Islet precursor cell (in vitro differentiated cells): ENCODE data around the gene ZIC2.

Experiments used
- DNase-seq: peaks from one replicate; pipeline ENCODE4 v3.0.0-alpha.2; 2018

ZIC2 gene

GRCh38 chr13:99960663-99961311, 20.8 kb upstream of the ZIC2 start:
- DNase-seq = no peak

GRCh38 chr13:99961636-99962035, 19.9 kb upstream of the ZIC2 start:
- DNase-seq = no peak

- DNase-seq = no peak
Measured at GRCh38 chr13:99962242-99962641, 19.3 kb upstream of the ZIC2 start.

- no peak for DNase-seq
Measured at GRCh38 chr13:99963816-99964339, 17.7 kb upstream of the ZIC2 start.

GRCh38 chr13:99965329-99966000, 16.1 kb upstream of the ZIC2 start:
- no peak for DNase-seq

- no peak for DNase-seq
Measured at GRCh38 chr13:99966064-99966805, 15.3 kb upstream of the ZIC2 start.

- DNase-seq = no peak
Measured at GRCh38 chr13:99967498-99967868, 14.1 kb upstream of the ZIC2 start.

- no peak for DNase-seq
Measured at GRCh38 chr13:99967869-99968520, 13.6 kb upstream of the ZIC2 start.

GRCh38 chr13:99968521-99969452, 12.8 kb upstream of the ZIC2 start:
- DNase-seq = no peak

- peak; percentile 59 for DNase-seq
Measured at GRCh38 chr13:99969453-99969918, 12.1 kb upstream of the ZIC2 start.

GRCh38 chr13:99969919-99970650, 11.5 kb upstream of the ZIC2 start:
- DNase-seq = peak; percentile 84

- DNase-seq = peak; percentile 61
Measured at GRCh38 chr13:99970651-99971575, 10.7 kb upstream of the ZIC2 start.

GRCh38 chr13:99971576-99972189, 9.9 kb upstream of the ZIC2 start, which contains the start of gene ZIC5:
Gene ZIC5, minus strand, starts transcription at chr13:99971767. Its CDS starts 164 bp downstream, at chr13:99971603.
- peak; percentile 58 for DNase-seq

GRCh38 chr13:99972190-99972731, 9.3 kb upstream of the ZIC2 start:
- DNase-seq = peak; percentile 52

- no peak for DNase-seq
Measured at GRCh38 chr13:99973163-99973807, 8.3 kb upstream of the ZIC2 start.

- DNase-seq = no peak
Measured at GRCh38 chr13:99973808-99974185, 7.8 kb upstream of the ZIC2 start.

GRCh38 chr13:99974296-99974938, 7.2 kb upstream of the ZIC2 start:
- peak; percentile 29 for DNase-seq

- DNase-seq = peak; percentile 38
Measured at GRCh38 chr13:99974939-99975561, 6.5 kb upstream of the ZIC2 start.
